SIG-M5 (cell line): ENCODE measurements around the gene HOXB4.

Experiments
- DNase-seq: peaks from one replicate; lab custom pipeline; 2025; lab: John Stamatoyannopoulos, UW

The HOXB4 gene

GRCh38 chr17:48601539-48602425 is 23.6 kb upstream of the HOXB4 start:
- no peak for DNase-seq

GRCh38 chr17:48601207-48601538 is 23.0 kb upstream of the HOXB4 start:
- DNase-seq, result no peak

GRCh38 chr17:48600244-48601098 is 22.3 kb upstream of the HOXB4 start:
- no peak for DNase-seq

- DNase-seq, result no peak
Measured at GRCh38 chr17:48599354-48599753, 21.2 kb upstream of the HOXB4 start.

GRCh38 chr17:48598736-48599135 is 20.6 kb upstream of the HOXB4 start:
- DNase-seq, result no peak

- no peak for DNase-seq
Measured at GRCh38 chr17:48597778-48598631, 19.9 kb upstream of the HOXB4 start.

GRCh38 chr17:48597528-48597777 is 19.3 kb upstream of the HOXB4 start:
- no peak for DNase-seq

GRCh38 chr17:48596735-48597527 is 18.8 kb upstream of the HOXB4 start:
- DNase-seq, result no peak

GRCh38 chr17:48596000-48596734 is 18.0 kb upstream of the HOXB4 start:
- no peak for DNase-seq

- DNase-seq, result no peak
Measured at GRCh38 chr17:48595278-48595999, 17.3 kb upstream of the HOXB4 start.

- no peak for DNase-seq
Measured at GRCh38 chr17:48594538-48595277, 16.6 kb upstream of the HOXB4 start.

GRCh38 chr17:48593840-48594537 is 15.8 kb upstream of the HOXB4 start:
- DNase-seq, result no peak

GRCh38 chr17:48593126-48593829 is 15.1 kb upstream of the HOXB4 start, which contains the start of gene HOXB5:
Gene HOXB5 (minus strand): TSS chr17:48593779. CDS start chr17:48593682, 97 bp downstream.
- DNase-seq, result no peak

- DNase-seq, result no peak
Measured at GRCh38 chr17:48592577-48592976, 14.4 kb upstream of the HOXB4 start.

GRCh38 chr17:48592057-48592514 is 13.9 kb upstream of the HOXB4 start:
- no peak for DNase-seq

GRCh38 chr17:48591255-48592056 is 13.3 kb upstream of the HOXB4 start:
- no peak for DNase-seq

GRCh38 chr17:48590607-48591161 is 12.5 kb upstream of the HOXB4 start:
- DNase-seq, result no peak
